Stimulated activated CD4-positive, alpha-beta T cell treated with anti-CD3 and anti-CD28 coated beads, Interleukin-2, amount 100 ng/mL, for 4 hours (primary cell): ENCODE data around the gene C20orf204.

Experiments used
- DNase-seq: peaks from one replicate; pipeline ENCODE4 v3.0.0-alpha.2; 2020; ENCODE audit warnings: low read depth

C20orf204 gene

GRCh38 chr20:64056889-64057627, 21.1 kb downstream of the C20orf204 start:
- DNase-seq = no peak

- DNase-seq = peak; percentile 73
Observed at GRCh38 chr20:64057628-64058498, 21.9 kb downstream of the C20orf204 start.

DNA sequence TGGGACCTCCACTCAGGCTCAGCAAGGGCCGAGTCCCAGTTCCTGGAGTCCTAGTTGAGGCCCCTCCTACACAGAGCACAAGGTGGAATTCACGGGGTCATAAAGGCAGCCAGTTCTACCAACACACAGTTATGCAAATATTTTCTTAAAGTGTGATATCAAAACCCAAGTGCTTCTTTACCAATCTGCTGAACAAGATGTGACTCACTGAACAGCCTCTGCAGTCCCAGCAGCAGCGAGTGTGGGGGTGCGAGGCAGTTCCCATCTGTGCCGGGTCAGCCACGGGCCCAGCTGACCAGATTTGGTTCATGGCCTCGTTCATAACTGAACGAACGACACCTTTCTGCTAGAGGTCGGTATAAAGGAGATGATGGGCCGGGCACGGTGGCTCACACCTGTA, 22.6 kb downstream of the C20orf204 start:
- no peak for DNase-seq

GRCh38 chr20:64062276-64062595, 26.3 kb downstream of the C20orf204 start:
- DNase-seq = no peak

- DNase-seq = peak; percentile 93
Observed at GRCh38 chr20:64062596-64063388, 26.8 kb downstream of the C20orf204 start, which contains the start of gene TCEA2. TCEA2 (plus strand) TSS chr20:64063198; CDS start chr20:64063313, 115 bp downstream.

DNA sequence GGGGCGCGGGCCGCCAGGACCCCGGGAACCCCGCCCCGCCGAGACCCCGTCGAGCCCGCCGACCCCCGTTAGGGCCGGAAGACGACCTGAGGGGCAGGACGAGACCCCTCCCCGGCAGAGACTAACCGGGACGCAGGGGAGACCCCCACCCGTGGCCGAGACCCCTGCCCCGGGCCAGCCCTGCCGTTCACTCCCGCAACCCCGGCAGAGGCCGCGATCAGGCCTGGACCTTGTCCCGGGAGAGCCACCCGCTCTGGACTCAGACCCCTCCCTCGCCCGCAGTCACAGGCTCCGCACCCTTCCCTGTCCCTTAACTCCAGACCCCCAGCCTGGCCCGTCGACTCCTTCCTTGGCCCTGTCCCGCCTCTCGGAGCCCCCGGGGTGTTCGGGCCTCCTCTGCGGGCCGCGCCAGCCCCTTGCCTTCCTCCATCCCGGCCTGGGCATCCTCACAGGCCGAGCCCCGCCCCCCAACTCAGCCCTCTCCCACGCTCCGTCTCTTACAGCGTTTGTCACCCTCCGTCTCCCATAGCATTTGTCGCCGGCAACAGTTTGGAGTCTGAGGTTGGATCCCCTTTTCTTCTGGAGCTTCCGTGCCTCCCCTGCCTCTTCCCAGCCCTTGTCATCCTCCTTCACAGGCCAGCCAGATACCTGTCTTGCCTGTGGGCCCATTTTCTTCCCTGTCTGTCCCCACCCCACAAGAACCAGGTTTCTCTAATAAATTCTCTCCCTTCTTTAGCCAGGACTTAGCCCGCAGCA, 27.6 kb downstream of the C20orf204 start:
- no peak for DNase-seq

DNA sequence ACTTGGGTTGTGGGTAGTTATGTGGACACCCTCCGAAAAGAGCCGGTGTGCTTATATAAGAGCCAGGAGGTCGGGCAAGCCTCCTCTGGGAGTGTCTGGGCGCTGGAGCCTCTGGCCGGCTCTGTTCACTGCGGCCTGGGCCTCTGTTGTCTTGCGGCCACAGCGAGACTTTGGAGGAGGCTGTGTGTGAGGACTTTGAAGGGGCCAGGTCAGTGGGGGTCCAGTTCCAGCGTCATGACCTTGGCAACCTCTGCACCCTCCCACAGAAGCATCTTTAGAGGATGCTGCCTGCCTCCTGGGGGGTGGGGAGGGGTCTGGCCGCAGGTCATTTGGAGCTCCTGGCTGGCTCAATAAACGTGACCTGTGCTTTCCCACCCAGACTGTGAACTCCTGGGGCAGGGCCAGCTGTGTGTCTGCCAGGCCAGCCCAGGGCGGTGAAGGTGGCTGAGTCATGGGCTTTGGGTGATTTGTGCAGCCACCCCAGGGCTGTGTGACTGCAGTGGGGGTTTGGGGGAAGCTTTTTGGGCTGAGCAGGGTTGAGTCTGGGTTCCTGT, 28.2 kb downstream of the C20orf204 start:
- DNase-seq = no peak

DNA sequence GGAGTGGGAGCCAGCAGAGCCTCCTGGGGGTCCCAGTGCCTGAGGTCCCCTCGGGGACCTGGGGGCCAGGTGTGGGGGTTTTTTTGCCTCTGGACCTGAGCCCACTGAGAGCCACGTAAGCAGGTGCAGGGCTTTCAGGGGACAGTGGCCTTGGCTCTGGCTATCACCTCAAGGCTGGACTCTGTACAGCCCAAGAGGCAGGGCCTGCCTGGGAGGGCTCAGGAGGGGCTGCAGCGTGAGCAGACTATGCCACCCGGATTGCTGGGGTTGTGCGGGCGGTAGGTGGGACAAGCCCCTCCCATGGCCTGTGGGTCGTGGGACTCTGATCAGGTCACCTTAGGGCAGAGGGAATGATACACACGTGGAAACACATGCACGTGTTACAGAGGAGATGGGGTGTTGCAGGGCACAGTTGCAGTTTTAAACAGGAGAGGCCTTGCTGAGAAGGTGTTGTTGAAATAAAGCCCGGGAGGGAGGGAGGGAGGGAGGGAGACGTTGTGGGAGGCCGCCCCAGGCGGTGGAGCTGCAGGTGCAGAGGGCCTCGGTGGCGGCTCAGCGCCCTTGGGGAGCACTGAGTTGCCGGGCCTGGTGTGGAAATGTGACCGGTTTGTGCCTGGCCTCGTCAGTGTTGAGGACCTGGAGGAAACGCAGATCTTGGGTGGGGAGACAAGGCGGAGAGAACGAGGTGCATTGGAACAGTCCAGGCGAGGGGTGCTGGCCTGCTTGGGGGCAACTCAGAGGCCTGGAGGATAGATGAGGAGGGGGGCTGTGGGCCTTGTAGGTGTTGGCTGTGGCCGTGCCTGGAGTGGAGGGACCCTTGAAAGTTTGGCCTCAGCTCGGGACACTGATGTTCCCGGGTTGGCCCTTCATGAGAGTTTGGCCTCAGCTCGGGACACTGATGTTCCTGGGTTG, 29.3 kb downstream of the C20orf204 start:
- DNase-seq = no peak

- no peak for DNase-seq
Observed at GRCh38 chr20:64065974-64066343, 30.0 kb downstream of the C20orf204 start.

DNA sequence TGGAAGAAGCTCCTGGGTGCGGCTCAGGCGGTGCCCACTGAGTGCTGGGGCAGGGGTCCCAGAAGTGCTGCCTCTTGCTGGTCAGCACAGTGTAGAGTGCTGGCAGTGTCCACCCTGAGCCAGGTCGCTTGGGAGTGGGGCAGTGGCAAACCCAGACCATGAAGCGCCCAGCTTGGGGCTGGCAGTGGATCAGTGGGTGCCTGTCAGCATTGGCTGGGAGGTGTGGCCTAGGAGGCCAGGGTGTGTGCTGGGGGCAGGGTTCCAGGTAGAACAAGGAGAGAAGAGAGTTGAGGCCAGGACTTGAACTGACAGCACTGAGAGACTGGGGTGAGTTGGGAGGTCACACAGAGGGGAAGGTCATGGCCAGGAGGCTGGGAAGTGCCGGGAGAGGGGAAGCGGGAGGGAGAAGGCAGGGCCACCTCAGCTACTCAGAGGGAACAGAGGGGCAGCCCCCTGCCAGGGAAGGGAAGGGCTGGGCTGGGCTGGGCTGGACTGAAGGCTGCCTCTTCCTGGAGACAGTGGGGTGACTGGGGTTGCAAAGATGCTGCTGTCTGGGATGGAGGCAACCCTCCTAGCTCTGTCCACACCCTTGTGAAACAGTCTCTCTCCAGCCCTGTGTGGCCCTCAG, 31.1 kb downstream of the C20orf204 start:
- DNase-seq = no peak

DNA sequence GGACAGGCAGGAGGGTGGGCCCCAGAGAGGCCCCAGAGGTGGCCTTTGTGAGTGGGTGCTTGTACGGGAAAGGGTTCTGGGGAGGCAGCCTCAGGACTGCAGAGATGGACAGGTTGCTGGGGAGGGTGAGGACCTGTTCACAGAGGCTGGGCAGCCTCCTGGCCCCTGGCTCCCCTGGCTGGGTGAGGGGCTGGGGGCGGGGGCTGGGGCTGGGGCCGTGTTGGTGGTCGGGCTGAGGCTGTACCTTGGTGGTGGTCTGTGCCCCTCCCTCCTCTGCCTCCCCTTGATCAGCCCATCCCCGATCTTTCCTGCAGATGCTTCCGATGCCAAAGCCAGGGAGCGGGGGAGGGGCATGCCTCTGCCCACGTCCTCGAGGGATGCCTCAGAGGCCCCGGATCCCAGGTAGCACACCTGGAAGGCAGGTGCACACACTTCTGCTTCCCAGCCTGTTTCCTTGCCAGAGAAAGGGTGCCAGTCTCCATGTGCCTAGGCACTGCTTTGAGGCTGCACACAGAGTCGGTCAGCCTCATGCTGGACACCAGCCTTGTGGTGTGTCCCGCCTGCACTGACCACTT, 31.8 kb downstream of the C20orf204 start:
- DNase-seq = no peak

- DNase-seq = no peak
Observed at GRCh38 chr20:64068386-64069208, 32.6 kb downstream of the C20orf204 start.

DNA sequence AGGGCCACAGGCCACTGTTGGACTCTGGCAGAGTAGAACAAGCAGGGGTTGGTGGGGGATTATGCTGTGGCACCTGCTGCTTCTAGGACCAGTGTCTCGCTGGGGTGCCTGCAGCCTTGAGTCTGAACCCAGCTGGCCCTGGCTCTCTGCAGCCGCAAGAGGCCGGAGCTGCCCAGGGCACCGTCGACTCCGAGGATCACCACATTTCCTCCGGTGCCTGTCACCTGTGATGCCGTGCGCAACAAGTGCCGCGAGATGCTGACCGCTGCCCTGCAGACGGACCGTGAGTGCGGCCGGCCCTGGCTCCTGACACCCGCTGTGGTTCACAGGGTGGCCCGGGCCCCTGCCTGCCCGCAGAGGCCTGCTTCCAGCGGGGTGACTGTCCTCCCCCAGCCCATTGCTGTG, 33.2 kb downstream of the C20orf204 start:
- no peak for DNase-seq

- no peak for DNase-seq
Observed at GRCh38 chr20:64069614-64070243, 33.7 kb downstream of the C20orf204 start.

- no peak for DNase-seq
Observed at GRCh38 chr20:64070244-64070993, 34.4 kb downstream of the C20orf204 start.

GRCh38 chr20:64071341-64072332, 35.7 kb downstream of the C20orf204 start:
- no peak for DNase-seq
